Fibroblast of lung (primary cell): ENCODE results near the gene FAAP20. TPM values are rescaled to one million over a fixed set of nuclear protein-coding genes. Genes with fewer than 3 reads are reported as not detected.

ENCODE experiments used
- DNase-seq, 2 donors: peaks; one replicate each; pipeline versions ENCODE4 v3.0.0 to v3.0.0-alpha.2; 2010; ENCODE audit warnings: low read depth in 2 of 2
- H2AFZ ChIP-seq: 2 replicates; pipeline ENCODE4 v1.5.1; 2012; ENCODE audit warnings: low read length, control low read depth, inconsistent platforms
- H3K27ac ChIP-seq: 2 replicates; pipeline ENCODE4 v1.5.1; 2011; ENCODE audit warnings: low read length, control low read depth; ENCODE audit not compliant: insufficient read depth
- H3K27me3 ChIP-seq: 2 replicates; pipeline ENCODE4 v1.5.1; 2011; ENCODE audit warnings: mild to moderate bottlenecking, low read length; ENCODE audit not compliant: control insufficient read depth, insufficient read depth
- H3K36me3 ChIP-seq: 2 replicates; pipeline ENCODE4 v1.5.1; 2011; ENCODE audit warnings: low read length; ENCODE audit not compliant: control insufficient read depth, insufficient read depth
- H3K4me1 ChIP-seq: 2 replicates; pipeline ENCODE4 v1.5.1; 2011; ENCODE audit warnings: low read length; ENCODE audit not compliant: control insufficient read depth, insufficient read depth; ENCODE audit errors: extremely low read depth
- H3K4me2 ChIP-seq: 2 replicates; pipeline ENCODE4 v1.5.1; 2011; ENCODE audit warnings: low read length, control low read depth; ENCODE audit not compliant: insufficient read depth; ENCODE audit errors: extremely low read depth
- H3K4me3 ChIP-seq, 4 experiments: fragments of 200-600 bp in 1 of 4; sonication (generic) in 1 of 4; replicated peaks in 1 of 4; 2 replicates each; pipeline ENCODE4 v1.5.1; 2011 to 2016; ENCODE audit warnings: low read length in 4 of 4, low read depth in 3 of 4, mild to moderate bottlenecking in 3 of 4, control low read depth in 2 of 4, inconsistent platforms in 1 of 4, mixed read lengths in 1 of 4; ENCODE audit not compliant: insufficient read depth in 1 of 4; ENCODE audit errors: control extremely low read depth in 1 of 4
- H3K79me2 ChIP-seq: 2 replicates; pipeline ENCODE4 v1.5.1; 2012; ENCODE audit warnings: mild to moderate bottlenecking, low read length, inconsistent platforms; ENCODE audit not compliant: control insufficient read depth, insufficient read depth
- H3K9ac ChIP-seq: 2 replicates; pipeline ENCODE4 v1.5.1; 2011; ENCODE audit warnings: mild to moderate bottlenecking, low read length, control low read depth; ENCODE audit not compliant: insufficient read depth
- H3K9me3 ChIP-seq: 2 replicates; pipeline ENCODE4 v1.5.1; 2012; ENCODE audit warnings: low read depth, low read length; ENCODE audit not compliant: control insufficient read depth, insufficient read depth
- H4K20me1 ChIP-seq: 2 replicates; pipeline ENCODE4 v1.5.1; 2011; ENCODE audit warnings: low read length; ENCODE audit not compliant: control insufficient read depth, insufficient read depth; ENCODE audit errors: extremely low read depth
- CTCF ChIP-seq, 2 donors: IDR thresholded peaks in 1 of 2; conservative IDR thresholded peaks in 1 of 2; 1 replicate in 1 of 2; 2 replicates in 1 of 2; pipeline ENCODE4 v1.5.1; 2011 to 2012; ENCODE audit warnings: low read length in 2 of 2, control low read depth in 1 of 2, inconsistent platforms in 1 of 2, low read depth in 1 of 2, mild to moderate bottlenecking in 1 of 2
- EZH2 ChIP-seq: IDR thresholded peaks from 2 replicates; pipeline ENCODE4 v1.5.1; 2012; ENCODE audit warnings: low read length, control low read depth, mild to moderate bottlenecking; ENCODE audit errors: missing control alignments
- polyA plus RNA-seq, 2 donors: library from polyadenylated mRNA; depleted of rRNA in 1 of 2; stranded (reverse) in 1 of 2; unstranded in 1 of 2; fragments of >200 nt; gene quantifications; 2 replicates each; pipeline ENCODE4 v1.2.1, GENCODE V29; 2011 to 2012; ENCODE audit warnings: missing spikeins in 1 of 2
- total RNA-seq: library from RNA; depleted of rRNA; stranded (reverse); fragments of >200 nt; gene quantifications from 2 replicates; pipeline ENCODE4 v1.2.1, GENCODE V29; 2014

FAAP20 gene
- total and polyA plus RNA-seq, 2 donors (not counting 1 experiment from before 2014, with no cell fraction given): 8.2 to 21.5 TPM

GRCh38 chr1:2199042-2199810 is 4.7 kb upstream of the FAAP20 start:
- H3K79me2 ChIP-seq: no peaks in the 10 kb centered on the region
- peak; percentile 87 to 89 for DNase-seq
- peak overlapping the region; percentile 51 to 77 (median 64) for H3K4me3 ChIP-seq
- TF ChIP-seq CTCF (conservative IDR thresholded peaks at IDR 0.05 in 1 of 2, IDR thresholded peaks at IDR 0.05 in 1 of 2; ENCODE audit: low read depth in 1 of 2, low read length in 2 of 2): peak in 1 of 2 donors; percentile 23
- TF ChIP-seq EZH2: no peak
- no peaks in the 10 kb centered on the region for H3K9me3 ChIP-seq
- no peaks in the 10 kb centered on the region for H3K27me3 ChIP-seq
- H3K36me3 ChIP-seq: no peaks in the 10 kb centered on the region
- H3K9ac ChIP-seq: peak overlapping the region; percentile 61
- H3K4me1 ChIP-seq: peaks cover 7% of the 10 kb centered on the region
- peak overlapping the region; percentile 81 for H3K27ac ChIP-seq
- H4K20me1 ChIP-seq: no peaks in the 10 kb centered on the region
- peak overlapping the region; percentile 94 for H3K4me2 ChIP-seq
- H2AFZ ChIP-seq: peak overlapping the region; percentile 51

- Histone ChIP-seq H3K79me2 (peaks cover 4% of the 10 kb centered on the region), H3K27ac (peak overlapping the region; percentile 81), H3K4me2 (no peak overlapping the region), H3K4me3 (no peak overlapping the region), H2AFZ (no peak overlapping the region), H4K20me1 (no peaks in the 10 kb centered on the region), H3K4me1 (peaks cover 2% of the 10 kb centered on the region), H3K9ac (peak overlapping the region; percentile 21), H3K9me3 (no peaks in the 10 kb centered on the region), H3K27me3 (no peaks in the 10 kb centered on the region), H3K36me3 (no peaks in the 10 kb centered on the region)
- TF ChIP-seq EZH2 (no peak), CTCF (conservative IDR thresholded peaks at IDR 0.05 in 1 of 2, IDR thresholded peaks at IDR 0.05 in 1 of 2; ENCODE audit: low read depth in 1 of 2, low read length in 2 of 2) (no peak)
- no peak for DNase-seq
Measured at GRCh38 chr1:2198571-2198970, 4.0 kb upstream of the FAAP20 start.

- Histone ChIP-seq H4K20me1 (no peaks in the 10 kb centered on the region), H3K36me3 (peaks cover 1% of the 10 kb centered on the region), H3K4me2 (no peak overlapping the region), H3K4me1 (peaks cover 6% of the 10 kb centered on the region), H3K9ac (no peak overlapping the region), H2AFZ (no peak overlapping the region), H3K27me3 (no peaks in the 10 kb centered on the region), H3K27ac (no peak overlapping the region), H3K9me3 (no peaks in the 10 kb centered on the region), H3K79me2 (peaks cover 9% of the 10 kb centered on the region), H3K4me3 (no peak overlapping the region)
- no peak for DNase-seq
- no peak for TF ChIP-seq CTCF (conservative IDR thresholded peaks at IDR 0.05 in 1 of 2, IDR thresholded peaks at IDR 0.05 in 1 of 2; ENCODE audit: low read depth in 1 of 2, low read length in 2 of 2)
- no peak for TF ChIP-seq EZH2
Measured at GRCh38 chr1:2197707-2198165, 3.2 kb upstream of the FAAP20 start.
